IMR-90 (cell line): Measurements from ENCODE around the gene SLC35D2. TPM values are rescaled to one million over a fixed set of nuclear protein-coding genes. Genes with fewer than 3 reads are reported as not detected.

Source experiments
- ATAC-seq: fragments of 200-7000 bp; cut with Tn5 transposase; 2 replicates; pipeline ENCODE4 v1.9.1; 2020; ENCODE audit warnings: low read depth, mild to moderate bottlenecking, moderate library complexity
- BruUV-seq: library from RNA; stranded (reverse); fragments of 400-500 nt; replicated peaks from 2 replicates; lab custom pipeline; 2021; lab: Mats Ljungman, UMichigan
- CTCF ChIA-PET: fragments of 300-600 bp; formaldehyde crosslinking; extraction: SDS; loops from one replicate; lab custom pipeline; 2021; ENCODE audit warnings: antibody characterized with exemption; lab: Yijun Ruan, JAX
- POLR2A ChIA-PET: fragments of 300-600 bp; sonication (Branson Sonifier 250); formaldehyde crosslinking; loops from one replicate; lab custom pipeline; 2022; ENCODE audit warnings: antibody characterized with exemption; ENCODE audit not compliant: unreplicated experiment; lab: Charles Lee
- DNase-seq: peaks from one replicate; pipeline ENCODE4 v3.0.0; 2013
- H2AFZ ChIP-seq: replicated peaks from 2 replicates; pipeline ENCODE3; 2013; ENCODE audit warnings: low read length, mild to moderate bottlenecking; ENCODE audit not compliant: poor library complexity
- H2AK5ac ChIP-seq: 2 replicates; pipeline ENCODE4 v1.6.1; 2013; ENCODE audit warnings: low read depth, low read length, inconsistent platforms
- H2AK9ac ChIP-seq: replicated peaks from 2 replicates; pipeline ENCODE3; 2013; ENCODE audit warnings: mild to moderate bottlenecking, low read depth, low read length, moderate library complexity; ENCODE audit not compliant: poor library complexity
- H2BK120ac ChIP-seq: 2 replicates; pipeline ENCODE4 v1.6.1; 2013; ENCODE audit warnings: low read depth, low read length, inconsistent platforms
- H2BK15ac ChIP-seq: 3 replicates; pipeline ENCODE4 v1.6.1; 2013; ENCODE audit warnings: low read depth, low read length, inconsistent platforms
- H2BK20ac ChIP-seq: 2 replicates; pipeline ENCODE4 v1.6.1; 2013; ENCODE audit warnings: low read depth, mild to moderate bottlenecking, inconsistent platforms, low read length, moderate library complexity
- H2BK5ac ChIP-seq: 2 replicates; pipeline ENCODE4 v1.6.1; 2013; ENCODE audit warnings: mild to moderate bottlenecking, low read depth, low read length, inconsistent platforms; ENCODE audit not compliant: poor library complexity, severe bottlenecking
- H3K14ac ChIP-seq: replicated peaks from 2 replicates; pipeline ENCODE4 v1.6.1; 2013; ENCODE audit warnings: low read depth, low read length, inconsistent platforms
- H3K18ac ChIP-seq: 2 replicates; pipeline ENCODE4 v1.6.1; 2013; ENCODE audit warnings: low read depth, low read length, control low read depth
- H3K23ac ChIP-seq: 2 replicates; pipeline ENCODE4 v1.6.1; 2013; ENCODE audit warnings: low read depth, low read length, inconsistent platforms
- H3K27ac ChIP-seq: 2 replicates; pipeline ENCODE4 v1.5.1; 2013; ENCODE audit warnings: mild to moderate bottlenecking, control low read depth, low read length; ENCODE audit not compliant: insufficient read depth
- H3K27me3 ChIP-seq: 2 replicates; pipeline ENCODE4 v1.6.1; 2013; ENCODE audit warnings: low read length; ENCODE audit not compliant: control insufficient read depth, insufficient read depth
- H3K36me3 ChIP-seq: 2 replicates; pipeline ENCODE4 v1.6.1; 2013; ENCODE audit warnings: low read length, mixed read lengths; ENCODE audit not compliant: control insufficient read depth, insufficient read depth
- H3K4ac ChIP-seq: 2 replicates; pipeline ENCODE4 v1.6.1; 2013; ENCODE audit warnings: low read depth, low read length, inconsistent platforms
- H3K4me1 ChIP-seq: 2 replicates; pipeline ENCODE4 v1.6.1; 2013; ENCODE audit warnings: low read length, mixed read lengths; ENCODE audit not compliant: control insufficient read depth, insufficient read depth
- H3K4me2 ChIP-seq: 2 replicates; pipeline ENCODE4 v1.6.1; 2013; ENCODE audit warnings: low read depth, mild to moderate bottlenecking, control low read depth, low read length, moderate library complexity
- H3K4me3 ChIP-seq: 2 replicates; pipeline ENCODE4 v1.5.1; 2013; ENCODE audit warnings: low read depth, mild to moderate bottlenecking, control low read depth, low read length, moderate library complexity; ENCODE audit not compliant: insufficient read depth
- H3K56ac ChIP-seq: 2 replicates; pipeline ENCODE4 v1.6.1; 2013; ENCODE audit warnings: low read length, inconsistent platforms; ENCODE audit not compliant: insufficient read depth; ENCODE audit errors: extremely low read depth
- H3K79me1 ChIP-seq, 2 experiments: 2 replicates each; pipeline ENCODE4 v1.6.1; 2013; ENCODE audit warnings: low read length in 2 of 2, inconsistent platforms in 1 of 2, low read depth in 1 of 2
- H3K9ac ChIP-seq: 2 replicates; pipeline ENCODE4 v1.6.1; 2013; ENCODE audit warnings: low read depth, low read length, control low read depth
- H3K9me1 ChIP-seq: 2 replicates; pipeline ENCODE4 v1.6.1; 2013; ENCODE audit warnings: low read length, inconsistent platforms; ENCODE audit not compliant: insufficient read depth
- H3K9me3 ChIP-seq: 2 replicates; pipeline ENCODE4 v1.6.1; 2013; ENCODE audit warnings: low read length; ENCODE audit not compliant: control insufficient read depth, insufficient read depth
- H4K20me1 ChIP-seq: 2 replicates; pipeline ENCODE4 v1.6.1; 2013; ENCODE audit warnings: low read length, inconsistent platforms; ENCODE audit not compliant: insufficient read depth
- H4K5ac ChIP-seq: 2 replicates; pipeline ENCODE4 v1.6.1; 2013; ENCODE audit warnings: mild to moderate bottlenecking, low read depth, low read length, control low read depth
- H4K8ac ChIP-seq, 2 experiments: 2 replicates each; pipeline ENCODE4 v1.6.1; 2013; ENCODE audit warnings: low read depth in 2 of 2, low read length in 2 of 2, control low read depth in 1 of 2, inconsistent platforms in 1 of 2
- H4K91ac ChIP-seq: 2 replicates; pipeline ENCODE4 v1.6.1; 2013; ENCODE audit warnings: low read depth, low read length, inconsistent platforms; ENCODE audit not compliant: insufficient read depth
- ELK1 ChIP-seq: fragments of 150-350 bp; IDR thresholded peaks from 2 replicates; pipeline ENCODE4 v1.6.1; 2016; ENCODE audit warnings: low read depth, mild to moderate bottlenecking, low read length, moderate library complexity, borderline replicate concordance
- WGBS, 2 experiments: methylation state at CpG; one replicate each; pipeline versions ENCODE4 v1.1.5 to v1.1.7; 2013; ENCODE audit warnings: missing lambda C conversion rate in 2 of 2; ENCODE audit not compliant: insufficient read length in 1 of 2; ENCODE audit errors: extremely low coverage in 2 of 2; 5-methylcytosine and 5-hydroxymethylcytosine counted together
- dilution Hi-C: fragments of 300-500 bp; cut with HindIII; formaldehyde crosslinking; loops from one replicate; pipeline ENCODE4 v1.14.3; 2018; ENCODE audit warnings: low sequenced_read_pairs; ENCODE audit not compliant: unreplicated experiment
- in situ Hi-C: fragments of 300-500 bp; cut with MboI; formaldehyde crosslinking; loops from 3 replicates; pipeline ENCODE4 v1.14.3; 2019; ENCODE audit warnings: low sequenced_read_pairs, inconsistent platforms, mixed read lengths
- intact Hi-C: fragments of 100-400 bp; cut with micrococcal nuclease; formaldehyde crosslinking; loops from 2 replicates; pipeline ENCODE4 v1.10.0; 2022
- polyA plus RNA-seq, 3 experiments: library from polyadenylated mRNA; depleted of rRNA; stranded (reverse); fragments of >200 nt; gene quantifications; 2 replicates each; pipeline ENCODE4 v1.2.3, GENCODE V29; 2012; ENCODE audit warnings: low replicate concordance in 1 of 3
- total RNA-seq: library from RNA; depleted of rRNA; stranded (reverse); fragments of >200 nt; gene quantifications from 2 replicates; pipeline ENCODE4 v1.2.3, GENCODE V29; 2012

SLC35D2 gene
- total and polyA plus RNA-seq, 2 of the 4 experiments (the other 2 are of a cell fraction): 9.7 to 11.8 TPM

- Histone ChIP-seq H3K36me3 (no peaks in the 10 kb centered on the region; the same call in 1 of the 2 replicates), H3K4ac (no peak overlapping the region), H3K4me1 (peaks cover 5% of the 10 kb centered on the region), H2BK120ac (no peak overlapping the region), H4K91ac (no peak overlapping the region), H2AK5ac (no peak overlapping the region), H3K23ac (no peak overlapping the region), H3K9me3 (peaks cover 2% of the 10 kb centered on the region), H2BK5ac (no peak overlapping the region), H3K27me3 (no peaks in the 10 kb centered on the region), H2AFZ (no peak overlapping the region), H3K79me1 (peaks cover 0 to 36% of the 10 kb centered on the region in 2 experiments; a peak in 2 of 4 replicates), H3K27ac (no peak overlapping the region), H2BK15ac (no peak overlapping the region), H4K8ac (no peak overlapping the region), H4K20me1 (no peaks in the 10 kb centered on the region), H3K14ac (no peak overlapping the region), H3K9ac (no peak overlapping the region), H3K4me2 (no peak overlapping the region), H2BK20ac (no peak overlapping the region), H2AK9ac (no peak overlapping the region), H3K4me3 (no peak overlapping the region), H3K9me1 (0 out of 2 replicates have a peak, but pooled peaks cover 3% of the 10 kb centered on the region), H3K18ac (no peak overlapping the region), H3K56ac (no peak overlapping the region), H4K5ac (no peak overlapping the region)
- ChIA-PET POLR2A (no interaction called here), CTCF (no interaction called here)
- ATAC-seq: no peak
- BruUV-seq: no TSS peak
- dilution Hi-C loops: no loop called here
- WGBS, 2 experiments: no CpG with 5 or more reads among the region's 2 CpGs
- intact Hi-C loops: no loop called here
- TF ChIP-seq ELK1: no peak
- DNase-seq: no peak
- in situ Hi-C loops: loop anchor here (10.0 kb wide), 1 partner anchor 61 kb away; no protein-coding TSS in a partner anchor
Observed at GRCh38 chr9:96395964-96396363, 12.5 kb upstream of the SLC35D2 start.
